Parathyroid adenoma (tissue), 2 donors: Measurements from ENCODE around the gene SLC17A2.
"Not testable (repeated sequence)": the region's sequence is repeated elsewhere in the genome, so short reads cannot be mapped to it uniquely, and the experiment has no call there.

Source experiments
- H2AFZ ChIP-seq: fragments of 300-600 bp; sonication (generic); one replicate; pipeline ENCODE4 v1.7.0; 2017; ENCODE audit warnings: antibody characterized with exemption, mild to moderate bottlenecking
- H3K27ac ChIP-seq: fragments of 300-600 bp; sonication (generic); one replicate; pipeline ENCODE4 v1.7.0; 2017
- H3K27me3 ChIP-seq: fragments of 300-600 bp; sonication (generic); one replicate; pipeline ENCODE4 v1.7.0; 2017; ENCODE audit warnings: low read length; ENCODE audit not compliant: control insufficient read depth, insufficient read depth
- H3K36me3 ChIP-seq: fragments of 300-600 bp; sonication (generic); one replicate; pipeline ENCODE4 v1.7.0; 2017; ENCODE audit warnings: low read length; ENCODE audit not compliant: control insufficient read depth, insufficient read depth
- H3K4me1 ChIP-seq: fragments of 300-600 bp; sonication (generic); one replicate; pipeline ENCODE4 v1.7.0; 2017; ENCODE audit warnings: control low read depth
- H3K4me2 ChIP-seq: fragments of 300-600 bp; sonication (generic); one replicate; pipeline ENCODE4 v1.7.0; 2017; ENCODE audit warnings: low read length
- H3K4me3 ChIP-seq: fragments of 300-600 bp; sonication (generic); one replicate; pipeline ENCODE4 v1.7.0; 2017; ENCODE audit warnings: low read depth, low read length
- H3K79me2 ChIP-seq: fragments of 300-600 bp; sonication (generic); one replicate; pipeline ENCODE4 v1.7.0; 2017; ENCODE audit warnings: control low read depth
- H3K9ac ChIP-seq: fragments of 300-600 bp; sonication (generic); one replicate; pipeline ENCODE4 v1.7.0; 2017; ENCODE audit warnings: mild to moderate bottlenecking
- H3K9me3 ChIP-seq: fragments of 300-600 bp; sonication (generic); one replicate; pipeline ENCODE4 v1.7.0; 2017; ENCODE audit warnings: low read length; ENCODE audit not compliant: control insufficient read depth
- CTCF ChIP-seq: fragments of 300-600 bp; sonication (generic); IDR thresholded peaks from one replicate; pipeline ENCODE4 v1.7.0; 2017; ENCODE audit warnings: antibody characterized with exemption, mild to moderate bottlenecking
- donor health status: primary hyperparathyroidism.

SLC17A2 gene

GRCh38 chr6:25946631-25947030 lies 16.1 kb upstream of the SLC17A2 start:
- no peak overlapping the region for H3K4me2 ChIP-seq
- no peaks in the 10 kb centered on the region for H3K4me1 ChIP-seq
- no peak for TF ChIP-seq CTCF
- H3K27ac ChIP-seq: no peak overlapping the region
- no peak overlapping the region for H2AFZ ChIP-seq
- no peaks in the 10 kb centered on the region for H3K36me3 ChIP-seq
- no peak overlapping the region for H3K4me3 ChIP-seq
- no peaks in the 10 kb centered on the region for H3K79me2 ChIP-seq
- no peaks in the 10 kb centered on the region for H3K9me3 ChIP-seq
- no peaks in the 10 kb centered on the region for H3K27me3 ChIP-seq
- H3K9ac ChIP-seq: no peak overlapping the region

GRCh38 chr6:25945738-25946137 lies 15.2 kb upstream of the SLC17A2 start:
- not testable (repeated sequence) for H3K4me3 ChIP-seq, H3K9ac ChIP-seq, H3K27me3 ChIP-seq, H3K27ac ChIP-seq, H3K36me3 ChIP-seq, H2AFZ ChIP-seq, H3K9me3 ChIP-seq, H3K4me2 ChIP-seq, H3K4me1 ChIP-seq, H3K79me2 ChIP-seq

GRCh38 chr6:25944688-25945574 lies 14.4 kb upstream of the SLC17A2 start:
- no peak overlapping the region for H2AFZ ChIP-seq
- H3K4me1 ChIP-seq: no peaks in the 10 kb centered on the region
- H3K4me3 ChIP-seq: no peak overlapping the region
- H3K36me3 ChIP-seq: no peaks in the 10 kb centered on the region
- no peaks in the 10 kb centered on the region for H3K9me3 ChIP-seq
- no peak overlapping the region for H3K4me2 ChIP-seq
- H3K27ac ChIP-seq: no peak overlapping the region
- TF ChIP-seq CTCF: no peak
- no peak overlapping the region for H3K9ac ChIP-seq
- no peaks in the 10 kb centered on the region for H3K27me3 ChIP-seq
- H3K79me2 ChIP-seq: no peaks in the 10 kb centered on the region

GRCh38 chr6:25943887-25944286 lies 13.4 kb upstream of the SLC17A2 start:
- H3K36me3 ChIP-seq: no peaks in the 10 kb centered on the region
- no peak overlapping the region for H3K4me2 ChIP-seq
- H3K79me2 ChIP-seq: no peaks in the 10 kb centered on the region
- no peak overlapping the region for H3K27ac ChIP-seq
- H3K9ac ChIP-seq: no peak overlapping the region
- no peak overlapping the region for H2AFZ ChIP-seq
- H3K4me1 ChIP-seq: no peaks in the 10 kb centered on the region
- H3K4me3 ChIP-seq: no peak overlapping the region
- H3K27me3 ChIP-seq: no peaks in the 10 kb centered on the region
- H3K9me3 ChIP-seq: no peaks in the 10 kb centered on the region
- no peak for TF ChIP-seq CTCF

- Histone ChIP-seq H3K4me2 (no peak overlapping the region), H3K4me3 (no peak overlapping the region), H3K9me3 (no peaks in the 10 kb centered on the region), H3K4me1 (no peaks in the 10 kb centered on the region), H3K9ac (no peak overlapping the region), H3K27me3 (no peaks in the 10 kb centered on the region), H3K27ac (no peak overlapping the region), H2AFZ (no peak overlapping the region), H3K79me2 (no peaks in the 10 kb centered on the region), H3K36me3 (no peaks in the 10 kb centered on the region)
- TF ChIP-seq CTCF: peak; percentile 22
Observed at GRCh38 chr6:25942561-25943147, 12.2 kb upstream of the SLC17A2 start.
